HG03045 (cell line): Measurements from ENCODE around the gene GRM8.

ENCODE experiments used
- ATAC-seq: cut with Tn5 transposase; IDR thresholded peaks from one replicate; pipeline ENCODE4 v1.9.1; 2021; ENCODE audit warnings: mild to moderate bottlenecking, moderate library complexity; ENCODE audit not compliant: unreplicated experiment

The GRM8 gene

DNA sequence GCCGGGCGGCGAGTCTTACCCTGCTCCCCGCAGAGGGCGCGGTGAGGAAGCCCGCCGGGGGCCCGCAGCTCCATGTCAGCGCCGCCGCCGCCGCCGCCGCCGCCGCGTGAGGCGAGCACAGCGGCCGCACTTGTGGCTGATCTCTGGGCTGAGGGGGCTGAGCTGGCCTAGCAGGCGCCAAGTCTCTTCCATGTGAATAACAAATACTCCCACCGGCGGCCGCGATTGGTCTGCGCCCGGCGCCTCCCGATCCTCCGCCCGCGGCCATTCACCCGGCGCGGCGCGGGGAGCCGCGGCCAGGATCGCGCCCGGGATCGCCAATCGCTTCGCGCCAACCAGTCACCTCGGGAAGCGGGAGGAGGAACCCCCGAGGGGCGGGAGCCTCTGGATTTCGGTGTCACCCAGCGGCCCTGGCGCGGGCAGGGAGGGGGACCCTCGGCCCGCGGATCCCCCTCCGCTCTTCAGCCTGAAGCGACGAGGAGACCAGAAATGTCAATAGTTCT, at the start of gene GRM8:
GRM8 (minus strand) TSS at position 164 of the 503 bp plus-strand sequence.
- peak; percentile 16 for ATAC-seq

DNA sequence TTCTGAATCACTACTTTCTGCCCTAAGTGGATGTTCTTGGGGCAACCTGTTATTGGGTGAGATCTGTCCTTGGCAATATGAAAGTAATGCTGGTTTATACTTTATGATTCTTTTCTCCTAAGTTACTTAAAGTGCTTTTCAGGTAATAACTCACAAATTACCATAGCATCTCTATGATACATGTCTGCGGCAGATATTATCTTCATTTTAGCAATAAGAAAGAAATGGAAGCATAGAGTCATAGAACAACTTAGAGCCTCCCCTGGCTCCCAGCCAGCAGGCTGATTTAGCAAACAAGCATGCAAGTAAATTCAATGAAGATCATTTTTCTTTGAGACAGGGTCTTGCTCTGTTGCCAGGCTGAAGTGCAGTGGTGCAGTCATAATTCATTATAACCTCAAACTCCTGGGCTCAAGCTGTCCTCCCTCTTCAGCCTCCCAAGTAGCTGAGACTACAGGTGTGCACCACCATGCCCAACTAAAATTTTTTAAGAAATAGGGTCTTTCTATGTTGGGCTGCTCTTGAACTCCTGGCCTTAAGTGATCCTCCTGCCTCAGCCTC, 38.1 kb upstream of the GRM8 start:
- ATAC-seq = no peak

DNA sequence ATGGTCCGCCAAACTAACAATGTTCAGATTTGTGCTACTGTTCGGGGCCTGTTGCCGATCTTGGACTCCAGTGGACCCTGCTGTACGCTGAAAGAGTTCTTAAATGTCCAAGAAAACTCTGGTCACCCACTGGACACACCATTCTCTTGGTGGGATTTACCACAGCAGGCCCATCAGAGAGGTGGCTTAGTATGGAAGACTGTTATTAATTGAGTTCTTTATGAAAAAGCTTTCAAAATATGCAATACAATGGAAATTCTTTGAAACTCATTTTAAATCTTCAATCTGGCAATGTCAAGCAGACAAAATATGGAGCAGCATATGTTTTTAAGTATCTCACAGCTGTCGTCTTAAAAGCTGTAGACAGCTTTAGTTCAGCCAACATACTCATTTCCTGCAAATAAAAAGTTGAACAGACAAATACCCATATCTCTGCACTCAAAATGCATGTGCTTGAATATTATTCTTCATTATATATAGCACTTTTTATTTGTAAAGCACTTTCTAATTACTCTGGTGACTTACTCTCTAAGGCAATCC, 37.4 kb upstream of the GRM8 start:
- ATAC-seq = no peak

DNA sequence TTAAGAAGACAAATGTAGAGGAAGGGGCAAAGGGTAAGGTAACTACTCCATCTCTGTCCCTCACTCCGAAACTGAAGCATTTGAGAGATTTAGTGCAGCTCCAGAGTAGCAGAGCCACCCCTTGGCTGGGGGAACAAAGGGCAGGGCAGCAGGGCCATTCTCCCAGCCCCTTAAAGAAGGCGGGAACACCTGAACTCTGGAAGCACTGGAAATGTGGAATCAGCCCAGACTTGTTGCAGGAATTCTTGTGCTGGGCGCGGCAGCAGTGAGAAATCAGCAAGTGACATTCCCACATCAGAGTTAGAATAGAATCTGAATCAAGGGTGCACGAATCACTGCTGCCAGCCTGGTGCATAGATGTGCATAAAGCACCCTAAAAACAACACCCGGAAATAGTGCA, 34.4 kb upstream of the GRM8 start:
- ATAC-seq = no peak

DNA sequence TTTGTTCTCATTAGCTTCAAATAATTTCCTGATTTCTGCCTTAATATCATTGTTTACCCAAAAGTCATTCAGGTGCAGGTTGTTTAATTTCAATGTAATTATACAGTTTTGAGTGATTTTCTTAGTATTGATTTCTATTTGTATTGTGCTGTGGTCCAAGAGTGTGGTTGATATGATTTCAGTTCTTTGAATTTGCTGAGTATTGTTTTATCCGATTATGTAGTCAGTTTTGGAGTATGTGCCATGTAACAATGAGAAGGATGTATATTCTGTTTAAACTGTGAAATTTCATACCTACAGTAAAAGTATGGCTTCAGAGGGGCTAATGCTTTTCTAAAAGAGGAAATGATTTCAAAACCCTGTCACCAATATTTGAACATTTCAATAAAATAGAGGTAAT, 17.4 kb upstream of the GRM8 start:
- no peak for ATAC-seq

DNA sequence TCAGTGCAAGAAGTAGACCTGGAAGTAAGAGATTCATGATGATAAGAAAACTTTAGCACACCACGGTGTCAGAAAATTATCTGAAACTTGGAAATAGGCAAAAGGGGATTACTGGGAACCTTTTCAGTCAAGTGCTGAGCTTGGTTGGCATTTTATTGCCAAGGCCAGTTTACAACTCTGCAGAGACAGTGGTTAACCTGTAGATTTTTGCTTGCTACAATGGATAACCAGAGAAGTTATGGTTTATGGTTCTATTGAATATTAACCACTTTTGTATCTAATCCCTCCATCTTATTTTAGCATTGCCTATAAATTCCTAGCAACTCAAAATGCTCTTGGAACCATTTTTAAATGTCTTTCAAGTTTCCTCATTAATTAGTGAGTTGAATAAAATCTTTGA, 13.3 kb upstream of the GRM8 start:
- ATAC-seq = no peak

DNA sequence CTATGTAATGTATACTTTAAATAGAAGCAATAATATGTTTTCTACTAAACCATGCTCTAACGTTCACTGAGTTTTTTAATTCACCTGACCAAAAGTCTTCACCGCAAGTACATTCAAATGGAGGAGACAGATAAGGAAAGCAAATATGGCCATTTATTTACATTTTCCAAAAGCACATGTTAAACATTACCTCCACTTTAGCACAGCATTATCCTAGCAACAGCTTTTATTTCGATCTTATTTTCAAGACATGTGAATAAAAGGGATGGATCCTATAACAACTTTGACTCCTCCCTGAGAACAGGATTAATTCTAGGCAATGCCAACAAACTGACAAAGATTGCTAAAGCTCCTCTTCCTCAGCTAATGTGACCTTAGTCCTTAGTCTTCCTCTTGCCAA, 11.5 kb upstream of the GRM8 start:
- no peak for ATAC-seq

DNA sequence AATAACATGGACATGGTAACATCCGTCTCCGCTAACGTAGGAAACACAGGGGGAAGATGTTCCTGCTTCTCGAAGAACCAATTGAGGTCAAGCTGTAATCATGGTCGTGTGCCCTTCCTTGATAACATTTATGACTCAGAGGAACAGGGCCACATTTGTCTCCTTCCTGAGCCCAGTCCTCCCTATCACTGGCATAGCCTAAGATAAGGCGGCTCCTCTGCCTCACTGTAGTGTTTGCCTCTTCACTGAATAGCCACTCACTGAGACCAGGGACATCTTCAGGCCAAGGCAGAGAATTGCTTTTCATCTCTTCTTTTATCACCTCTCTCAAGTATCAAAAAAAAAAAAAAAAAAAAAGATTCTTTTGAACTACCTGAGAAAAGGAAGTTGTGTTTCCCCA, 5.4 kb upstream of the GRM8 start:
- no peak for ATAC-seq

DNA sequence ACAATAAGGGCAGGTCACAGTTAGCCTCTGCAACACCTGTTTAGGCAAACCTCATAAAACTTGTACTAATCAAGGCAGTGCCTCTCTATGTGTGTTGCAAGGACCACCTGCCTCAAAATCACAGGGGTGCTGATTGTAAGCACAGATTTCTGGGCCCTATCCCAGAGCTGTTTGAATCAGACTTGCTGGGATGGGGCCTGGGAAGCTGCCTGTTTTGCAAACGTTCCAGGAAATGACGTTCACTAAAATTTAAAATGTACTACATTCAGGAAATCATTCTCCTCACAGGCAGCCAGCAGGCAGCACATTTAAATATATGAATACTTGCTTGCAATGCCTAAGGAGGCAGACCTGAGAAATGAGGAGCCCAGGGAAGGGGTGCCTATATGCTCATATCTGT, 4.3 kb upstream of the GRM8 start:
- ATAC-seq = no peak

DNA sequence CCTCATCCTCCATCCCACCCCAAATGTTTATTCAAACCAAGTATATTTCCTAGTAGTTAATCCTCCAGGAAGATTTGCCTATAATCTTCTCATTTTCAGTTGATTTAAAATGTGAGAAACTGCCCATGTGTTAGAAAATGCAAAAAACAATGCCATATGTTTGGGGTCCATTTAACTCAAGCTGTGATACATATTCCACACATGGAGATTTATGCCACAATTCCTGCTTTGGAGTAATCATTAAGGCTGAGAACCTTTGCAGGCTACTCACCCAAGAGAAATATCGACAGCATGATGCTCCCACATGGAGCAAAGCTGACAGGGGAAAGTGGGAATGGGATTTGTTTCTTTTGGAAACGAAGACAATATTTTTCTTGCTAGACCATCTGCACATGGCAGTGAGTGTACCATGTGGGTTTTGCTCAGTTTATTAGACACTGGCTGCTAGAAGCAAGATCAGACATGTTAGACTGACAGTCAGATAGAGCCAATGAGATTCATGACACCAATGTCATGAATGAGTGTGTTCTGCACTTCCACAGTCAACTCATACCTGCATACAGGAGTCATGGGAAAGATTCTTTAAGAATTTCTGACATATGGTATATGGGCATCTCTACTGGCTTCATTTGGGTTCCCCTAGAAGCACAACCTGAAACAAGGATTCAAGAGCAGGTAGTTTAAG, 3.4 kb upstream of the GRM8 start:
- no peak for ATAC-seq

DNA sequence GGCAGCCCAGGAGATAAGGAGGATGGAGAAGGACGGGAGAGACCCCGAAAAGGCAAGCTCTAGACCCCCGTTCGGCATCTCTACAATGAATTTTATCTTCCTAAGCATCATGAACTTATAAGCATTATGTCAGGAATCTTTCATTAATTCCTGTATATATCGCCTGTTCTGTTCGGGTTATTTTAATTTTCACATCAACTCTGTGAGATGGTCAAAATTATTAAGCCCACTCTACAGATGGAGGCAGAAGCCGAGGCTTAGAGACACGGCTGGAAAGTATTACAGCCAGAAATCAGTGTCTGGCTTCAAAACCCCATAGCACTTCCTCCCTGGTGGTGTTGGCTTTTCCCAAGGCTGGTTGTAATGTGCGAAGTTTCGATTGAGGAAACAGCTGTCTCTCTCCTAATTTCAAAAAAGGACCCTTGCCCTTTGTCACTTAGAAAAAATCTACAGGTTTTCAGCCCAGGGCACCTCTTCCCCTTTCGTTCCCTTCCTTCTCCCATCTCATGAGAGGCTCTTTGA, 1.5 kb upstream of the GRM8 start:
- ATAC-seq = no peak

DNA sequence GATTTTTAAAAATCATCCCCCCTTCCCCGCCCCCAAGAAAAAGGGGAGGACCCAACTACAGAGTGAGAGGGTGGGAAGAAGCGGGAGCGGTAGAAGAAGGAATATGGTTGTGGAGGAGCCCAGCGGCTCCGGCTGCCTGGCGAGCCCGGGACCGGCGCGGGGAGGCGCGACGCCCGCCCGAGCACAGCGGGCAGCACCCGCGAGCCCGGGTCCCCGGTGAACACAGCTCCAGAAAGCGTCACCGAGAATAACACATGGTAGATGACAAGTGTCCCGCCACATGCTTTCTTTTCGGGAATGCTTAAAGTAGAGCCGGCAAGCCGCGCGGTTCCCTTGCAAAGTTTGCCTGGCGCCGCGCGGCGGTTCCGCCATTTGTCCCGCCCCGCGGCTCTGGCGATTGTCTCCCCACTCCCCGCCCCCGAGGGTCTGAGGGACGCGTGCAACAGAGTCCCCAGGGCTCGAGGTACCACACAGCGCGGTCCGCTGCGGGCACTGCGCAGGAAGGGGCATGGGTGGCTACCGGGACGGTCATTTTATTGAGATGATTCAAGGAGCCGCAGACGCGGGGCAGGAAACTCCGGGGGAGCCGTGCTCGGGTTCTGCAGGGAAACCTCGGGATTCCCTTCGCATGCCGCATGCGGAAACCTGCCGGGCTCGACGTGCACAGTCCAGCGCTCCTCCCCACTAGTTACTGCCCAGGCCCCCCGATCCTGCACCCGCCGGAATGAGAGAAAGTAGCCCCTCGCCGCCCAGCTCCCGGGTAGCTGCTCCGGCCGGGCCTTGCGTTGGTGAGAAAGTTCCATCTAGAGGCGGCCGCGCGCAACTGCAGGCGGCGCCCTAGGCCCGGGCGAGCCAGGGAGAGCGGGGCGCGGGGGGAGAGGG, 781 bp upstream of the GRM8 start:
- peak; percentile 81 for ATAC-seq

DNA sequence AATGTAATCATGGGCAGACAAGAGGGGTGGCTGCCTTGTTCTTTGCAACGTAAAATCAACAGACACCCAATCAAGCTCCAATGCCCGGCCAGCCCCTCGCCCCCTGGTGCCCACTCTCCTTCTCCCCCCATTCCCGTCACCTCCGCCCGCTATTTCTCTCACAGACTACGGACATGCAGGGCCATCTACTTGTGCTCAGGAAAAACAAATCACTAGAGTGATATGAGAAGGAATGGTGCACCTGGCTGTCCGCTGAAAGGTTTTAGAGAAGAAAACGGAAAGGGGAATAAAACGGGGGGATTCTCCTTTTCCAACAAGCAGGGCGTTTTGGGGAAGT, 396 bp downstream of the GRM8 start:
- ATAC-seq = no peak

DNA sequence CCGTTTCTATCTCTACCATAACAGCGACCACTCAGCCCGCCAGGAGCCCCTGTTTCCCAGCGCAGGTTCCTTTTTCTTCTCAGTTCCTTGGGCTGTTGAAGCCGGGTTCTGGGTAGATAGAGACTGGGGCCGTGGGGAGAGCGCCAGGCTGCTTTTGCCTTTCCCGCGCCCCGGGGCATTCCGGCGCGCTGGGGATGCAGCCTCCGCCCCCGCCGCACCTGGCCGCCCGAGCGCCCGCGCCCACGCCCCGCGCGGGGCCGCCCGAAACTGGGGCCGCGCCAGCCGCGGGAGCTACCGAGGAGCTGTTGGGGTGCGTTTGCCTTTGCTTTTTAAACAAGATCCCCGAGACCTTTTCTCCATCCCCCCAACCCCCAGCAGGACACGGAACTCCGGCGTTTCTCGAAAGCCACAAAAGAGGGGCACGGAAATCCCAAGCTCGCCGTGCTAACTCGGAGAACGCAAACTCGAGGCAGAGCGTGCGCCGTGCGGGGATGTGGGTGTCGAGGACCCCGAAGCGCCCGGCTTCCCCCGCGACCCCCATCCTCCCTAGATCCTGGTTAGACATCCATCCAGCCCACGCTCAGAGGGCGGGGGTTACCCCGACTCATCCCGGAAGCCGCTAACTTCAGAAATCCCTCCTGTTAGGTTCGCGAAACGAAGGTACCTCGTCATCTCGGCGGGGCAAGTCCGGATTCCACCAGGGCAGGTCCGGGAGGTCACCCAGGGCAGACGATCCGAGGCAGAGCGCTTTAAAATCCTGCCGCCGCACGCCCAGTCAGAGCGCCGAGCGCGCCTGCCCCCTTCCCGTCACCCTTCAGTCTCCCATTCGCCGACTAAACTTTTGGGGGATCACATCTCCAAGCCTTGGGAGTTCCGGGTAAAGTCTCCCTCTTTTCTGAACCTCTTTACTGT, 1.0 kb downstream of the GRM8 start:
- ATAC-seq = peak; percentile 36

DNA sequence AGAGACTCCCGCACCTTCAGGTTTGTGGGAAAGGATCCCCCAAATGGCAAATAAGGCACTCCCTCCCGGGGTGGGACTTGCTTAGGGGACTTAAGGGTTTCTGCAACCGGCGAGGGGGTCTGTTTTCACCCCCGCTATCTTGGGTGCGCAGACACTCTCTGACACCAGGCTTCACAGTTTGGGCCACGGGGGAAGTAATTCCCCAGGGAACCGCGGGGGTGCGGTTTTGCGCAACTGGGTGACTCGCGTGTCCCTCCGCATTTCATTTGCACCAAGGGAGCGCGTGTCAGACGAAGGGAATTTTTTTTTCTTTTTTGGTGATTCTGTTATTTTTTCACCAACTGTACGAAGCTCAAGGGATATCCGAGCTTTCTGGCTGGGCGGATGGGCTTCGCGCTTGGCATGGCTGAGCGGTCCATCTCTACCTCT, 1.7 kb downstream of the GRM8 start:
- no peak for ATAC-seq

DNA sequence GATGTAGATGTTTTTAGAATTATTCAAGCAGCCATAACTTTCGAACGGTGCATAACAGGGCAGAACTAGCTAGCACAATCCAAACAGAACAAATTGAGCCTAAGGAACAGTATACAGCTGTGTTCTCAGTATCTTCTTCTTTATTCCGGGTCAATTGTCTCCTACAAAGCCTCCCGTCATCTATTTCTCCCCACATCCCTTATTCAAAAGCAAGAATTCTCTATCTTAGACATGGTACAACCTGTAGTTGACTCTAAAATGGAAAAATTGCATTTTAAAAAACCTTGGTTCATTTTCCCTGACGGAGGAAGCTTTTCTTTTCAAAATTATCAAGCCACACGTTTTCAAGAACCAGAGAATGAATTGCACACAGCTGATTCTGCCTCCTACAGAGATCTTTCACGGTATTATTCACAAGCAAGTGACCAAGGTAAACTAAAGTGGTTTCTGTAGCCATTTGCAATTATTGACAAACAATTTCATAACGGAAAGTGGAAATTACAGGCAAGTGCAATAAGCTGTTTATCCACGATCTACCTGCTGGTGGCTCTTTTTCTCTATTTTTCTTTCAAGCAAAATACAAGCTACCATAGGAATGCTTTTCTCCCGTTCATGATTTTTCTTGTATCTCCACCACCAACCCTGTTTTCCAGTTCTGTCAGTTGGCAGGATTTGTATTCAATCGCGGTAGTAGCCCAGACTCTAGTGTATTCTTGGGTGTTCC, 2.3 kb downstream of the GRM8 start:
- no peak for ATAC-seq

DNA sequence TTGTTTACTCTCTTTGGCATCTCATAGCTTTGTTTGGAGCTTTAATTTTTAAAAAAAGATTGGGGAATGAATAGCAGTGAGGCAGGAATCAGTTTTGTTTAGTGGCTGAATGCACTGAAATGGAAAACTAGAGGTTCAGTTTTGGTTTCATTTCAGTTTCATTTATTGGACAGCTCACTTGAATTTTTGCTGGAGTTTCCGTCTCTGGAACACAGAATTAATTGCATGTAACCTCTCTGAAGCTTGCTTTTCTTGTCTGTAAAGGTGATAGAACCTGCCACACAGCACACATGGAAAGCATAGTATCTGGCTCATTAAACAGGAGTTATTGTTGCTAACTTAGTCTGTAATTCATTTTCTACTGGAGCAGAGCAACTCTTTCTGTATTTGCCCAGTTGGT, 7.1 kb downstream of the GRM8 start:
- no peak for ATAC-seq

DNA sequence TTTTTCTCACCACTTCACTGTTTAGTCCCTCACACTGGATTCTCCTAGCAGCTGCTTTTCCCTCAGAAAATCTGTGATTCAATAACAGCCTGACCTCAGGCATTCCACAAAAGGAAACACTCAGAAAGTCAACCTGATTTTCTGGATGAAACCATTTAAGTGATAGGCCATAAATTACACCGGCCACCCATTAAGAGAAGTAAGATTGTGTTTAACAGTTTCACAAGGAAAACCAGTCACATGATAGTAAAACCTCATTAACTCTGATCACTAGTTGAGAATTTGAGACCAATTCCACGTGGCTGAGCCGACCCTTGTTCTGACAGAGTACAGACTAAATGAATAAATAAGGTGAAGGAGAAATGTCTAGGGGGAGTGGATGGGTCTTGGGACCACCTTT, 7.7 kb downstream of the GRM8 start:
- ATAC-seq = no peak

DNA sequence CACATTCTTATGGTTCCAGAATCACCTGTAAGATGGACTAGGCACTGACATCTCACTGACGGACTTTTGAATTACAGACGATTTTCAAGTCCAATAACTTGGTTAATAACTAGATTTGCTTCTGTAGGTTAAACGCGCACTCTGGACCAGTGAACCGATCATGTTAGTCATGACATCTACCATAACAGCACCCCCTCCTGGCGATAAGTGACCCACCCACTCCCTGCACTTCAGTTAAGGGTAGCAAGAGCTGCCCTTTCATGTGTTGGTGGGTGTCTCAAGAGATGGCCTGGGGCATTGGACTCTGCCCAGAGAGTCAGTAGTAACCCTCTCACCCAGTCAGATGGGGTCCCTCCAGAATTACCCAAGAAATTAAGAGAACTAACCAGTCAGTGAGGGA, 12.9 kb downstream of the GRM8 start:
- no peak for ATAC-seq

DNA sequence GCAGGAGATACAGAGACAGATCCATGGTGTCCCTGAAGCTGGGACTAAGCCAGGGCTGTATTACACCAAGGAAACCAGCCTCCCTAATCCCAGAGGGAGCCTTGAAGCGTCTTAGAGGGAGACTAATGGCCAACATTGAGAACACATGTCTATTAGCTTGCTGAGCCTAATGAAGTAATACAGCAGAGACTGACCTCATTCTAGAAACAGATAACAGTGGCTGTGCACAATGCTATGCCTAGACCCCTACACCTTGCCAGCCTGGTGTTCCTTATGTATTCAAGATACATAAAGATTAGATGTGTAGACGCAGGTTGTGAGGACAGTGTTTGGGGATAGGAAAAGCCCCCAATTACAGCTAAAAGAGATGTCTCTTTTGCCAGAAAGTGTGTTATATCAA, 19.1 kb downstream of the GRM8 start:
- no peak for ATAC-seq
